Measurements from ENCODE around the gene CEP55. TPM values are rescaled to one million over a fixed set of nuclear protein-coding genes. Genes with fewer than 3 reads are reported as not detected.

Gene CEP55
- total and polyA plus RNA-seq, 10 of the 15 experiments (the other 5 are each of a cell fraction or from before 2014, with no cell fraction given): 14.6 to 83.6 (median 52.0) TPM

DNA sequence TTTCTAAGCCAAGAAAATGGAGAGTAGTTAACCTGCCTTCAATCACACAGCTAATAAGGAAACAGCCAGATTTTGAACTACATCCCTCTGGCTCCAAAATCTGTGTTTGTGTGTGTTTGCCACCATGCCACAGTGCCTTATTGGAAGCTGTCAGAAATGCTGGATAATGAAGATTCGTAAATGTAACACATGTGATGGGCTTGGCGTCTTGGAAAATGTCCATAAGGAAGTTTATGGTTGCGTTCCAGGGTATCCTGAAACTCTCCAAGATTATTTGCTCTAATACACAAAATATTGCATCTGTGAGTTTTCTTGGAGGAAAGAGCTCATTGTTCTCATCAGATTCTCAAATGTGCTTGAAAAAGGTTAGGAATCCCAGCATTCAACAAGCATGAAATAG is 36.9 kb upstream of the CEP55 start:
- Histone ChIP-seq H3K9ac (ENCODE audit: control insufficient read depth, insufficient read depth, low read length) (no peak overlapping the region), H3K27me3 (replicated peaks in 1 of 2; ENCODE audit: control insufficient read depth in 2 of 2, insufficient read depth in 2 of 2, low read length in 1 of 2) (no peaks in the 10 kb centered on the region; a peak in 1 of 4 replicates), H3K79me2 (ENCODE audit: control insufficient read depth, insufficient read depth, low read length) (no peaks in the 10 kb centered on the region), H3K4me2 (ENCODE audit: control insufficient read depth, insufficient read depth) (no peak overlapping the region), H3K4me1 (ENCODE audit: control insufficient read depth, insufficient read depth, low read length) (no peaks in the 10 kb centered on the region), H4K20me1 (ENCODE audit: control insufficient read depth, insufficient read depth) (no peaks in the 10 kb centered on the region), H3K36me3 (ENCODE audit: control insufficient read depth in 2 of 2, insufficient read depth in 2 of 2, low read length in 1 of 2) (no peaks in the 10 kb centered on the region), H3K4me3 (no peak overlapping the region), H3K9me3 (replicated peaks; ENCODE audit: control insufficient read depth, insufficient read depth, low read length) (no peaks in the 10 kb centered on the region), H2AFZ (ENCODE audit: control insufficient read depth, low read depth, low read length) (no peak overlapping the region), H3K27ac (ENCODE audit: control insufficient read depth, insufficient read depth) (no peak overlapping the region)
- no TSS peak for BruUV-seq (replicated peaks)
- ChIA-PET RAD21 (ENCODE audit: unreplicated experiment) (no interaction called here), CTCF (interaction anchor here (0.9 to 3.5 kb wide), 3 partner anchors 11 to 83 kb away, joined by 3 to 12 read pairs (median 4); partner anchors contain the start of gene MYOF), POLR2A (no interaction called here), SMC1A (ENCODE audit: uncharacterized antibody, unreplicated experiment) (interaction anchor here (1.0 to 1.2 kb wide), 3 partner anchors 23 to 82 kb away, joined by 3 read pairs; no protein-coding TSS in a partner anchor)
- ATAC-seq (no peak), FAIRE-seq (no peak), DNase-seq (ENCODE audit: low read depth, low spot score) (no peak)
- 64% methylated on average over 3 of the region's 3 CpGs for WGBS (ENCODE audit: insufficient coverage, insufficient replicate concordance, low lambda C conversion rate, missing lambda C conversion rate)
- intact Hi-C loops (cut with micrococcal nuclease; ENCODE audit: unreplicated experiment) (no loop called here), in situ Hi-C loops (cut with MboI) (no loop called here)
- TF ChIP-seq, protein P1, sequence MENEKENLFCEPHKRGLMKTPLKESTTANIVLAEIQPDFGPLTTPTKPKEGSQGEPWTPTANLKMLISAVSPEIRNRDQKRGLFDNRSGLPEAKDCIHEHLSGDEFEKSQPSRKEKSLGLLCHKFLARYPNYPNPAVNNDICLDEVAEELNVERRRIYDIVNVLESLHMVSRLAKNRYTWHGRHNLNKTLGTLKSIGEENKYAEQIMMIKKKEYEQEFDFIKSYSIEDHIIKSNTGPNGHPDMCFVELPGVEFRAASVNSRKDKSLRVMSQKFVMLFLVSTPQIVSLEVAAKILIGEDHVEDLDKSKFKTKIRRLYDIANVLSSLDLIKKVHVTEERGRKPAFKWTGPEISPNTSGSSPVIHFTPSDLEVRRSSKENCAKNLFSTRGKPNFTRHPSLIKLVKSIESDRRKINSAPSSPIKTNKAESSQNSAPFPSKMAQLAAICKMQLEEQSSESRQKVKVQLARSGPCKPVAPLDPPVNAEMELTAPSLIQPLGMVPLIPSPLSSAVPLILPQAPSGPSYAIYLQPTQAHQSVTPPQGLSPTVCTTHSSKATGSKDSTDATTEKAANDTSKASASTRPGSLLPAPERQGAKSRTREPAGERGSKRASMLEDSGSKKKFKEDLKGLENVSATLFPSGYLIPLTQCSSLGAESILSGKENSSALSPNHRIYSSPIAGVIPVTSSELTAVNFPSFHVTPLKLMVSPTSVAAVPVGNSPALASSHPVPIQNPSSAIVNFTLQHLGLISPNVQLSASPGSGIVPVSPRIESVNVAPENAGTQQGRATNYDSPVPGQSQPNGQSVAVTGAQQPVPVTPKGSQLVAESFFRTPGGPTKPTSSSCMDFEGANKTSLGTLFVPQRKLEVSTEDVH (IDR thresholded peaks at IDR 0.05; ENCODE audit: low read depth, partially characterized antibody): no peak
- TF ChIP-seq NR2C1 (IDR thresholded peaks at IDR 0.05) (no peak), TARDBP (IDR thresholded peaks at IDR 0.05; ENCODE audit: borderline replicate concordance) (no peak), CEBPB (IDR thresholded peaks at IDR 0.05; ENCODE audit: borderline replicate concordance in 1 of 2, low read depth in 2 of 2, low read length in 2 of 2) (no peak), NBN (IDR thresholded peaks at IDR 0.05) (no peak)
- TF ChIP-seq, protein P2, sequence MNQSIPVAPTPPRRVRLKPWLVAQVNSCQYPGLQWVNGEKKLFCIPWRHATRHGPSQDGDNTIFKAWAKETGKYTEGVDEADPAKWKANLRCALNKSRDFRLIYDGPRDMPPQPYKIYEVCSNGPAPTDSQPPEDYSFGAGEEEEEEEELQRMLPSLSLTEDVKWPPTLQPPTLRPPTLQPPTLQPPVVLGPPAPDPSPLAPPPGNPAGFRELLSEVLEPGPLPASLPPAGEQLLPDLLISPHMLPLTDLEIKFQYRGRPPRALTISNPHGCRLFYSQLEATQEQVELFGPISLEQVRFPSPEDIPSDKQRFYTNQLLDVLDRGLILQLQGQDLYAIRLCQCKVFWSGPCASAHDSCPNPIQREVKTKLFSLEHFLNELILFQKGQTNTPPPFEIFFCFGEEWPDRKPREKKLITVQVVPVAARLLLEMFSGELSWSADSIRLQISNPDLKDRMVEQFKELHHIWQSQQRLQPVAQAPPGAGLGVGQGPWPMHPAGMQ (IDR thresholded peaks at IDR 0.05; ENCODE audit: borderline replicate concordance): no peak

Data from GM12878 (cell line).